WTC11 (cell line): ENCODE results near the gene ZNF561. TPM values are rescaled to one million over a fixed set of nuclear protein-coding genes. Genes with fewer than 3 reads are reported as not detected.
"Not testable (repeated sequence)": the region's sequence is repeated elsewhere in the genome, so short reads cannot be mapped to it uniquely, and the experiment has no call there.

Source experiments
- ATAC-seq: fragments of 200-7000 bp; cut with Tn5 transposase; 2 replicates; pipeline ENCODE4 v1.10.0; 2021; ENCODE audit warnings: mild to moderate bottlenecking, moderate library complexity
- CTCF ChIA-PET: fragments of 300-600 bp; sonication (Branson Sonifier 250); formaldehyde crosslinking; loops from one replicate; lab custom pipeline; 2021; ENCODE audit warnings: antibody characterized with exemption; lab: Charles Lee
- POLR2A ChIA-PET: fragments of 350-600 bp; sonication (Branson Sonifier 250); formaldehyde crosslinking; loops from one replicate; lab custom pipeline; 2021; ENCODE audit warnings: antibody characterized with exemption; lab: Charles Lee
- DNase-seq: peaks from one replicate; pipeline ENCODE4 v3.0.0; 2021; ENCODE audit warnings: low spot score
- H3K27ac Mint-ChIP-seq: 2 replicates; pipeline ENCODE4 v1.8.0; 2021; ENCODE audit warnings: mixed read lengths
- H3K27me3 Mint-ChIP-seq: 2 replicates; pipeline ENCODE4 v1.8.0; 2021; ENCODE audit warnings: low read depth, mild to moderate bottlenecking, moderate library complexity, mixed read lengths
- H3K36me3 Mint-ChIP-seq: 2 replicates; pipeline ENCODE4 v1.8.0; 2021; ENCODE audit warnings: mixed read lengths
- H3K4me1 Mint-ChIP-seq: 2 replicates; pipeline ENCODE4 v1.8.0; 2022; ENCODE audit warnings: mixed read lengths
- H3K4me3 Mint-ChIP-seq: 2 replicates; pipeline ENCODE4 v1.8.0; 2021; ENCODE audit warnings: mild to moderate bottlenecking, moderate library complexity, mixed read lengths
- H3K9me3 Mint-ChIP-seq: 2 replicates; pipeline ENCODE4 v1.8.0; 2021; ENCODE audit warnings: mixed read lengths
- CBFB ChIP-seq: sonication (generic); formaldehyde crosslinking; IDR thresholded peaks from 2 replicates; pipeline ENCODE4 v1.8.1; 2022; ENCODE audit warnings: mild to moderate bottlenecking, low read depth, missing genetic modification reagents
- FOXK1 ChIP-seq: sonication (generic); formaldehyde crosslinking; IDR thresholded peaks from 2 replicates; pipeline ENCODE4 v1.8.0; 2022; ENCODE audit warnings: mild to moderate bottlenecking, moderate library complexity, missing genetic modification reagents
- FOXP1 ChIP-seq: sonication (generic); formaldehyde crosslinking; IDR thresholded peaks from 2 replicates; pipeline ENCODE4 v1.8.0; 2022; ENCODE audit warnings: missing genetic modification reagents, mild to moderate bottlenecking, moderate library complexity, borderline replicate concordance
- TEAD1 ChIP-seq: sonication (generic); formaldehyde crosslinking; IDR thresholded peaks from 2 replicates; pipeline ENCODE4 v1.8.0; 2022; ENCODE audit warnings: mild to moderate bottlenecking, missing genetic modification reagents
- ZBTB21 ChIP-seq: sonication (generic); formaldehyde crosslinking; IDR thresholded peaks from 2 replicates; pipeline ENCODE4 v1.8.1; 2023; ENCODE audit warnings: mild to moderate bottlenecking, missing genetic modification reagents, borderline replicate concordance
- ZNF232 ChIP-seq: sonication (generic); formaldehyde crosslinking; IDR thresholded peaks from 2 replicates; pipeline ENCODE4 v1.8.0; 2022; ENCODE audit warnings: mild to moderate bottlenecking, missing genetic modification reagents
- total RNA-seq: library from RNA; stranded (reverse); gene quantifications from 3 replicates; pipeline ENCODE4 v1.2.3, GENCODE V29; 2021
- TF ChIP-seq, protein P1 (sequence below): sonication (generic); formaldehyde crosslinking; IDR thresholded peaks from 2 replicates; pipeline ENCODE4 v1.8.0; 2022; ENCODE audit warnings: missing genetic modification reagents
- TF ChIP-seq, protein P2 (sequence below): sonication (generic); formaldehyde crosslinking; IDR thresholded peaks from 2 replicates; pipeline ENCODE4 v1.8.0; 2022; ENCODE audit warnings: mild to moderate bottlenecking, missing genetic modification reagents
- TF ChIP-seq, protein P3 (sequence below): fragments of 200-600 bp; IDR thresholded peaks from 2 replicates; pipeline ENCODE4 v1.8.0; 2022; ENCODE audit warnings: antibody characterized with exemption
- TF ChIP-seq, protein P4 (sequence below): sonication (generic); formaldehyde crosslinking; IDR thresholded peaks from 2 replicates; pipeline ENCODE4 v1.8.0; 2023; ENCODE audit warnings: missing genetic modification reagents
- TF ChIP-seq, protein P5 (sequence below): sonication (generic); formaldehyde crosslinking; IDR thresholded peaks from 2 replicates; pipeline ENCODE4 v1.8.1; 2022; ENCODE audit warnings: missing genetic modification reagents, borderline replicate concordance

The ZNF561 gene
- total RNA-seq, 1 experiment from 2014 or later: 67.9 TPM

DNA sequence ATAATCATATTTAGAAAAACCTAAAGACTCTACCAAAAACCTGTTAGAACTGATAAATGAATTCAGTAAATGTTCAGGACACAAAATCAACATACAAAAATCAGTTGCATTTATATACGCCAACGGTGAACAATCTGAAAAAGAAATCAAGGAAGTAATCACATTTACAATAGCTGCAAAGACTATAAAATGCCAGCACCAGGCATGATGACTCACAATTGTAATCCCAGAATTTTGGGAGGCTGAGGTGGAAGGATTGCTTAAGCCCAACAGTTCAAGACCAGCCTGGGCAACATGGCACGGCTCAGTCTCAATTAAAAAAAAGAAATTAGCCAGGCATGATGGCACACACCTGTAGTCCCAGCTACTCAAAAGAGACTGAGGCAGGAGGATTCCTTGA lies 46.9 kb upstream of the ZNF561 start (continued):
- TF ChIP-seq, protein P1, sequence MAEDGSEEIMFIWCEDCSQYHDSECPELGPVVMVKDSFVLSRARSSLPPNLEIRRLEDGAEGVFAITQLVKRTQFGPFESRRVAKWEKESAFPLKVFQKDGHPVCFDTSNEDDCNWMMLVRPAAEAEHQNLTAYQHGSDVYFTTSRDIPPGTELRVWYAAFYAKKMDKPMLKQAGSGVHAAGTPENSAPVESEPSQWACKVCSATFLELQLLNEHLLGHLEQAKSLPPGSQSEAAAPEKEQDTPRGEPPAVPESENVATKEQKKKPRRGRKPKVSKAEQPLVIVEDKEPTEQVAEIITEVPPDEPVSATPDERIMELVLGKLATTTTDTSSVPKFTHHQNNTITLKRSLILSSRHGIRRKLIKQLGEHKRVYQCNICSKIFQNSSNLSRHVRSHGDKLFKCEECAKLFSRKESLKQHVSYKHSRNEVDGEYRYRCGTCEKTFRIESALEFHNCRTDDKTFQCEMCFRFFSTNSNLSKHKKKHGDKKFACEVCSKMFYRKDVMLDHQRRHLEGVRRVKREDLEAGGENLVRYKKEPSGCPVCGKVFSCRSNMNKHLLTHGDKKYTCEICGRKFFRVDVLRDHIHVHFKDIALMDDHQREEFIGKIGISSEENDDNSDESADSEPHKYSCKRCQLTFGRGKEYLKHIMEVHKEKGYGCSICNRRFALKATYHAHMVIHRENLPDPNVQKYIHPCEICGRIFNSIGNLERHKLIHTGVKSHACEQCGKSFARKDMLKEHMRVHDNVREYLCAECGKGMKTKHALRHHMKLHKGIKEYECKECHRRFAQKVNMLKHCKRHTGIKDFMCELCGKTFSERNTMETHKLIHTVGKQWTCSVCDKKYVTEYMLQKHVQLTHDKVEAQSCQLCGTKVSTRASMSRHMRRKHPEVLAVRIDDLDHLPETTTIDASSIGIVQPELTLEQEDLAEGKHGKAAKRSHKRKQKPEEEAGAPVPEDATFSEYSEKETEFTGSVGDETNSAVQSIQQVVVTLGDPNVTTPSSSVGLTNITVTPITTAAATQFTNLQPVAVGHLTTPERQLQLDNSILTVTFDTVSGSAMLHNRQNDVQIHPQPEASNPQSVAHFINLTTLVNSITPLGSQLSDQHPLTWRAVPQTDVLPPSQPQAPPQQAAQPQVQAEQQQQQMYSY (CRISPR knock-in tag): no peak
- TF ChIP-seq, protein P2, sequence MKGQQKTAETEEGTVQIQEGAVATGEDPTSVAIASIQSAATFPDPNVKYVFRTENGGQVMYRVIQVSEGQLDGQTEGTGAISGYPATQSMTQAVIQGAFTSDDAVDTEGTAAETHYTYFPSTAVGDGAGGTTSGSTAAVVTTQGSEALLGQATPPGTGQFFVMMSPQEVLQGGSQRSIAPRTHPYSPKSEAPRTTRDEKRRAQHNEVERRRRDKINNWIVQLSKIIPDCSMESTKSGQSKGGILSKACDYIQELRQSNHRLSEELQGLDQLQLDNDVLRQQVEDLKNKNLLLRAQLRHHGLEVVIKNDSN (CRISPR knock-in tag): no peak
- TF ChIP-seq, protein P3, sequence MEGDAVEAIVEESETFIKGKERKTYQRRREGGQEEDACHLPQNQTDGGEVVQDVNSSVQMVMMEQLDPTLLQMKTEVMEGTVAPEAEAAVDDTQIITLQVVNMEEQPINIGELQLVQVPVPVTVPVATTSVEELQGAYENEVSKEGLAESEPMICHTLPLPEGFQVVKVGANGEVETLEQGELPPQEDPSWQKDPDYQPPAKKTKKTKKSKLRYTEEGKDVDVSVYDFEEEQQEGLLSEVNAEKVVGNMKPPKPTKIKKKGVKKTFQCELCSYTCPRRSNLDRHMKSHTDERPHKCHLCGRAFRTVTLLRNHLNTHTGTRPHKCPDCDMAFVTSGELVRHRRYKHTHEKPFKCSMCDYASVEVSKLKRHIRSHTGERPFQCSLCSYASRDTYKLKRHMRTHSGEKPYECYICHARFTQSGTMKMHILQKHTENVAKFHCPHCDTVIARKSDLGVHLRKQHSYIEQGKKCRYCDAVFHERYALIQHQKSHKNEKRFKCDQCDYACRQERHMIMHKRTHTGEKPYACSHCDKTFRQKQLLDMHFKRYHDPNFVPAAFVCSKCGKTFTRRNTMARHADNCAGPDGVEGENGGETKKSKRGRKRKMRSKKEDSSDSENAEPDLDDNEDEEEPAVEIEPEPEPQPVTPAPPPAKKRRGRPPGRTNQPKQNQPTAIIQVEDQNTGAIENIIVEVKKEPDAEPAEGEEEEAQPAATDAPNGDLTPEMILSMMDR: no peak
- TF ChIP-seq, protein P4, sequence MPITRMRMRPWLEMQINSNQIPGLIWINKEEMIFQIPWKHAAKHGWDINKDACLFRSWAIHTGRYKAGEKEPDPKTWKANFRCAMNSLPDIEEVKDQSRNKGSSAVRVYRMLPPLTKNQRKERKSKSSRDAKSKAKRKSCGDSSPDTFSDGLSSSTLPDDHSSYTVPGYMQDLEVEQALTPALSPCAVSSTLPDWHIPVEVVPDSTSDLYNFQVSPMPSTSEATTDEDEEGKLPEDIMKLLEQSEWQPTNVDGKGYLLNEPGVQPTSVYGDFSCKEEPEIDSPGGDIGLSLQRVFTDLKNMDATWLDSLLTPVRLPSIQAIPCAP (CRISPR knock-in tag): no peak

DNA sequence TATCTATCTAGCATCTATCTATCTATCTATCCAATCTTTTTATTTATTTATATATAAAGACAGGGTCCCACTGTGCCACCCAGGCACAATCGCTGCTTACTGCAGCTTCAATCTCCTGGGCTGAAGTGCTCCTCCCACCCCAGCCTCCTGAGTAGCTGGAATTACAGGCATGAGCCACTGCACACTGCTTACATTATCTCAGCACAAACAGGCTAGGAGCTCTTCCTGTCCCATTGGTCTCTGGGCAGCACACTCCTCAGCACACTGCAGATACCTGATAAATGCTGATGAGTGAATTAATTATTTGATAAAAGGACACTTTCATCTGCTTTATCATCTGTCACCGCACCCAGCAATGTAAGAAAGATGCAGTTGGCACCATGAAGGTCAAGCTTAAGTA lies 37.7 kb upstream of the ZNF561 start:
- ChIA-PET POLR2A (no interaction called here), CTCF (no interaction called here)
- no peak for TF ChIP-seq TEAD1 (CRISPR knock-in tag)
- H3K4me1 Mint-ChIP-seq: peaks cover 9% of the 10 kb centered on the region
- DNase-seq (no peak), ATAC-seq (peak; percentile 50)
- no peak overlapping the region for H3K4me3 Mint-ChIP-seq
- H3K36me3 Mint-ChIP-seq: peaks cover 38% of the 10 kb centered on the region
- H3K9me3 Mint-ChIP-seq: peaks cover 8% of the 10 kb centered on the region
- H3K27me3 Mint-ChIP-seq: no peaks in the 10 kb centered on the region; the same call in 1 of the 2 replicates
- H3K27ac Mint-ChIP-seq: peak overlapping the region; percentile 47; the same call in 1 of the 2 replicates

DNA sequence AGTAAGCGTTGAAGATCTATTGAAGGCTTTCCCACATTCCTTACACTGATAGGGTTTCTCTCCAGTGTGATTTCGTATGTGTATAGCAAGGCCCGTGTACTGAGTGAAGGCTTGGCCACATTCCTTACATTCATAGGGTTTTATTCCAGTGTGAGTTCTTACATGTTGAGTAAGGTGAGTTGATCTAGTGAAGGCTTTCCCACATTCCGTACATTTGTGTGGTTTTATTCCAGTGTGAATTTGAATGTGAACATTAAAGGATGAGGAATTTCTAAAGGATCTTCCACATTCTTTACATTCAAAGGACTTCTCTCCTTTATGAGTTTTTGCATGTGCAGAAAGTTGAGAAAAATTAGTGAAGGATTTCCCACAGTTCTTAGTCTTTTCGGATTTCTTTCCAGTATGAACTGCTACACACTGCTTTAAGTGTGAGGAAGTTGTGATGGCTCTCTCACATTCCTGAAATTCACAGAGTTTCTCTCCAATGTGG lies 32.1 kb upstream of the ZNF561 start:
- H3K27ac Mint-ChIP-seq, POLR2A ChIA-PET, DNase-seq, H3K4me3 Mint-ChIP-seq, CTCF ChIA-PET, ATAC-seq: not testable (repeated sequence)
- H3K9me3 Mint-ChIP-seq: peaks cover 44% of the 10 kb centered on the region
- peaks cover 78% of the 10 kb centered on the region for H3K36me3 Mint-ChIP-seq
- H3K4me1 Mint-ChIP-seq: peaks cover 26% of the 10 kb centered on the region
- H3K27me3 Mint-ChIP-seq: peaks cover 11% of the 10 kb centered on the region

DNA sequence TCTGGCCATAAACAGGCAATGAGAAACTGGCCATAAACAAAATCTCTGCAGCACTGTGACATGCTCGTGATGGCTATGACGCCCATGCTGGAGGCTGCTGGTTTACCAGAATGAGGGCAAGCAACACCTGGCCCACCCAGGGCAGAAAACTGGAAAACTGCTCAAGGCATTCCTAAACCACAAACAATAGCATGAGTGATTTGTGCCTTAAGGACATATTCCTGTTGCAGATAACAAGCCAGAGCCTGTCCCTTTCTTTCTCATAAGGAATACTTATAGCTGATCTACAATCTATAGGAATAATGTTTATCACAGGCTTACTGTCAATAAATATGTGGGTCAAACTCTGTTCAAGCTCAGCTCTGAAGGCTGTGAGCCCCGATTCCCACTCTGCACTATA lies 30.4 kb upstream of the ZNF561 start:
- not testable (repeated sequence) for ATAC-seq, DNase-seq, H3K4me3 Mint-ChIP-seq, H3K27ac Mint-ChIP-seq
- ChIA-PET CTCF (interaction anchor here (0.6 kb wide), 1 partner anchor 26 kb away, joined by 3 read pairs; no protein-coding TSS in a partner anchor), POLR2A (interaction anchor here (0.6 kb wide), 1 partner anchor 25 kb away, joined by 3 read pairs; no protein-coding TSS in a partner anchor)
- Mint-ChIP-seq H3K4me1 (peaks cover 30% of the 10 kb centered on the region), H3K9me3 (peaks cover 44% of the 10 kb centered on the region), H3K36me3 (peaks cover 72% of the 10 kb centered on the region), H3K27me3 (peaks cover 11% of the 10 kb centered on the region)

DNA sequence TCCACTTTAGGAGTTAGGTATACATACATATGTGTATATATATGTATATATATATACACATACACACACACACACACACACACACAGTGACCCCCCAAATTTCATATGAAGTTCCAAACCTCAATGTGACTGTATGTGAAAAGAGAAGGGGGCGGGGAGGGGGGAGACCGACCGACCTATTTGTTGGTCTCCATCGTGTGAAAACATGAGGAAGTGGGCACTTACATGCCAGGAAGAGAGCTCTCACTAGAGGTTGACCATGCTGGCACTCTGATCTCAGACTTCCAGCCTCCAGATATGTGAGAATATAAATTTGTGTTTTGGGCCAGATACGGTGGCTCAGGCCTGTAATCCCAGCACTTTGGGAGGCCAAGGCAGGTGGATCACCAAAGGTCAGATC lies 29.3 kb upstream of the ZNF561 start:
- CTCF ChIA-PET: no interaction called here
- Mint-ChIP-seq H3K27me3 (peaks cover 11% of the 10 kb centered on the region), H3K27ac (peak overlapping the region; percentile 80), H3K36me3 (peaks cover 71% of the 10 kb centered on the region), H3K4me3 (no peak overlapping the region), H3K9me3 (peaks cover 44% of the 10 kb centered on the region), H3K4me1 (peaks cover 37% of the 10 kb centered on the region)
- ATAC-seq (no peak), DNase-seq (no peak)
- POLR2A ChIA-PET: no interaction called here
- TF ChIP-seq ZNF232 (CRISPR knock-in tag) (no peak), FOXP1 (CRISPR knock-in tag) (no peak), CBFB (CRISPR knock-in tag) (no peak), TEAD1 (CRISPR knock-in tag) (no peak), FOXK1 (CRISPR knock-in tag) (no peak), ZBTB21 (CRISPR knock-in tag) (no peak)
- TF ChIP-seq, protein P5, sequence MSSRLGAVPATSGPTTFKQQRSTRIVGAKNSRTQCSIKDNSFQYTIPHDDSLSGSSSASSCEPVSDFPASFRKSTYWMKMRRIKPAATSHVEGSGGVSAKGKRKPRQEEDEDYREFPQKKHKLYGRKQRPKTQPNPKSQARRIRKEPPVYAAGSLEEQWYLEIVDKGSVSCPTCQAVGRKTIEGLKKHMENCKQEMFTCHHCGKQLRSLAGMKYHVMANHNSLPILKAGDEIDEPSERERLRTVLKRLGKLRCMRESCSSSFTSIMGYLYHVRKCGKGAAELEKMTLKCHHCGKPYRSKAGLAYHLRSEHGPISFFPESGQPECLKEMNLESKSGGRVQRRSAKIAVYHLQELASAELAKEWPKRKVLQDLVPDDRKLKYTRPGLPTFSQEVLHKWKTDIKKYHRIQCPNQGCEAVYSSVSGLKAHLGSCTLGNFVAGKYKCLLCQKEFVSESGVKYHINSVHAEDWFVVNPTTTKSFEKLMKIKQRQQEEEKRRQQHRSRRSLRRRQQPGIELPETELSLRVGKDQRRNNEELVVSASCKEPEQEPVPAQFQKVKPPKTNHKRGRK (CRISPR knock-in tag): no peak
- TF ChIP-seq, protein P2 (CRISPR knock-in tag): no peak
